ENCODE results near the gene TMEM125. TPM values are rescaled to one million over a fixed set of nuclear protein-coding genes. Genes with fewer than 3 reads are reported as not detected.

Gene TMEM125
- polyA plus RNA-seq, 1 of the 3 experiments (the other 2 are of a cell fraction) = not detected

DNA sequence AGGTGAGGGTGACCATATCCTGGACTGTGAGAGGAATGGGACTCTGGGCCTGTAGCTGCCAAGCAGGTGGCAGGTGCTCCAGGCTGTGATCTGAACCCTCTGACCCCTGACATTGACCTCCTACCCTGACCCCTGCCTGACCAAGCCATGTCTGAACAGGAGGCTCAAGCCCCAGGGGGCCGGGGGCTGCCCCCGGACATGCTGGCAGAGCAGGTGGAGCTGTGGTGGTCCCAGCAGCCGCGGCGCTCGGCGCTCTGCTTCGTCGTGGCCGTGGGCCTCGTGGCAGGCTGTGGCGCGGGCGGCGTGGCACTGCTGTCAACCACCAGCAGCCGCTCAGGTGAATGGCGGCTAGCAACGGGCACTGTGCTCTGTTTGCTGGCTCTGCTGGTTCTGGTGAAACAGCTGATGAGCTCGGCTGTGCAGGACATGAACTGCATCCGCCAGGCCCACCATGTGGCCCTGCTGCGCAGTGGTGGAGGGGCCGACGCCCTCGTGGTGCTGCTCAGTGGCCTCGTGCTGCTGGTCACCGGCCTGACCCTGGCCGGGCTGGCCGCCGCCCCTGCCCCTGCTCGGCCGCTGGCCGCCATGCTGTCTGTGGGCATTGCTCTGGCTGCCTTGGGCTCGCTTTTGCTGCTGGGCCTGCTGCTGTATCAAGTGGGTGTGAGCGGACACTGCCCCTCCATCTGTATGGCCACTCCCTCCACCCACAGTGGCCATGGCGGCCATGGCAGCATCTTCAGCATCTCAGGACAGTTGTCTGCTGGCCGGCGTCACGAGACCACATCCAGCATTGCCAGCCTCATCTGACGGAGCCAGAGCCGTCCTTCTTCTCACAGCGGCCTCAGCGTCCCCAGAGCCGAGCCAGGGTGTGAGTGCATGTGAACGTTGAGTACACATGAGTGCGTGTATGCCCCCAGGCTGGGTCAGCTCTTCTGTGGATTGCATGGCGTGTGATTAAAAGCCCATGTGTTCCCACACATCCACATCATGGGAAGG lies 3.1 kb downstream of the TMEM125 start:
- ChIA-PET POLR2A (no interaction called here), CTCF (no interaction called here)

More for the DNA sequence above, 3.1 kb downstream of the TMEM125 start:
- Histone ChIP-seq H3F3A (replicated peaks; ENCODE audit: insufficient read depth) (no peaks in the 10 kb centered on the region), H2AFZ (ENCODE audit: low read depth) (no peak overlapping the region), H3K9ac (no peak overlapping the region), H3K9me2 (no peaks in the 10 kb centered on the region), H3K4me3 (ENCODE audit: low read depth in 2 of 2, low read length in 1 of 2) (no peak overlapping the region), H3K27me3 (ENCODE audit: insufficient read depth) (peaks cover 11% of the 10 kb centered on the region; the same call in 1 of the 2 replicates), H4K20me1 (ENCODE audit: insufficient read depth) (no peaks in the 10 kb centered on the region), H3K27ac (ENCODE audit: low read depth in 2 of 2, low read length in 1 of 2) (no peak overlapping the region), H3K79me2 (ENCODE audit: insufficient read depth) (no peaks in the 10 kb centered on the region), H3K4me1 (ENCODE audit: control insufficient read depth in 1 of 2, insufficient read depth in 2 of 2, low read depth in 1 of 2, low read length in 1 of 2) (no peaks in the 10 kb centered on the region; a peak in 1 of 4 replicates), H3K36me3 (replicated peaks in 1 of 2; ENCODE audit: control insufficient read depth in 1 of 2, insufficient read depth in 2 of 2, low read length in 1 of 2) (no peaks in the 10 kb centered on the region), H3K9me3 (no peaks in the 10 kb centered on the region), H3K4me2 (no peak overlapping the region)
- 82% methylated on average over 18 of the region's 46 CpGs for WGBS (ENCODE audit: low lambda C conversion rate)
- no peak for DNase-seq
- TF ChIP-seq RXRA (IDR thresholded peaks at IDR 0.05; ENCODE audit: borderline replicate concordance, low read depth) = no peak
- TF ChIP-seq SIN3A (IDR thresholded peaks at IDR 0.05; ENCODE audit: borderline replicate concordance, low read depth, low read length) = no peak
- TF ChIP-seq JUND (IDR thresholded peaks at IDR 0.05) = no peak
- TF ChIP-seq GATA2 (CRISPR knock-in tag; IDR thresholded peaks at IDR 0.05) = no peak
- no peak for TF ChIP-seq FOXJ3 (CRISPR knock-in tag; IDR thresholded peaks at IDR 0.05)
- TF ChIP-seq, protein P1, sequence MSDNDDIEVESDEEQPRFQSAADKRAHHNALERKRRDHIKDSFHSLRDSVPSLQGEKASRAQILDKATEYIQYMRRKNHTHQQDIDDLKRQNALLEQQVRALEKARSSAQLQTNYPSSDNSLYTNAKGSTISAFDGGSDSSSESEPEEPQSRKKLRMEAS (IDR thresholded peaks at IDR 0.05; ENCODE audit: low read depth) = no peak
- TF ChIP-seq, protein P2, sequence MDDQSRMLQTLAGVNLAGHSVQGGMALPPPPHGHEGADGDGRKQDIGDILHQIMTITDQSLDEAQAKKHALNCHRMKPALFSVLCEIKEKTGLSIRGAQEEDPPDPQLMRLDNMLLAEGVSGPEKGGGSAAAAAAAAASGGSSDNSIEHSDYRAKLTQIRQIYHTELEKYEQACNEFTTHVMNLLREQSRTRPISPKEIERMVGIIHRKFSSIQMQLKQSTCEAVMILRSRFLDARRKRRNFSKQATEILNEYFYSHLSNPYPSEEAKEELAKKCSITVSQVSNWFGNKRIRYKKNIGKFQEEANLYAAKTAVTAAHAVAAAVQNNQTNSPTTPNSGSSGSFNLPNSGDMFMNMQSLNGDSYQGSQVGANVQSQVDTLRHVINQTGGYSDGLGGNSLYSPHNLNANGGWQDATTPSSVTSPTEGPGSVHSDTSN (IDR thresholded peaks at IDR 0.05) = no peak
- no peak for TF ChIP-seq ELF1 (IDR thresholded peaks at IDR 0.05)
- no peak for TF ChIP-seq MXI1 (IDR thresholded peaks at IDR 0.05; ENCODE audit: low read depth, low read length)
- TF ChIP-seq, protein P3, sequence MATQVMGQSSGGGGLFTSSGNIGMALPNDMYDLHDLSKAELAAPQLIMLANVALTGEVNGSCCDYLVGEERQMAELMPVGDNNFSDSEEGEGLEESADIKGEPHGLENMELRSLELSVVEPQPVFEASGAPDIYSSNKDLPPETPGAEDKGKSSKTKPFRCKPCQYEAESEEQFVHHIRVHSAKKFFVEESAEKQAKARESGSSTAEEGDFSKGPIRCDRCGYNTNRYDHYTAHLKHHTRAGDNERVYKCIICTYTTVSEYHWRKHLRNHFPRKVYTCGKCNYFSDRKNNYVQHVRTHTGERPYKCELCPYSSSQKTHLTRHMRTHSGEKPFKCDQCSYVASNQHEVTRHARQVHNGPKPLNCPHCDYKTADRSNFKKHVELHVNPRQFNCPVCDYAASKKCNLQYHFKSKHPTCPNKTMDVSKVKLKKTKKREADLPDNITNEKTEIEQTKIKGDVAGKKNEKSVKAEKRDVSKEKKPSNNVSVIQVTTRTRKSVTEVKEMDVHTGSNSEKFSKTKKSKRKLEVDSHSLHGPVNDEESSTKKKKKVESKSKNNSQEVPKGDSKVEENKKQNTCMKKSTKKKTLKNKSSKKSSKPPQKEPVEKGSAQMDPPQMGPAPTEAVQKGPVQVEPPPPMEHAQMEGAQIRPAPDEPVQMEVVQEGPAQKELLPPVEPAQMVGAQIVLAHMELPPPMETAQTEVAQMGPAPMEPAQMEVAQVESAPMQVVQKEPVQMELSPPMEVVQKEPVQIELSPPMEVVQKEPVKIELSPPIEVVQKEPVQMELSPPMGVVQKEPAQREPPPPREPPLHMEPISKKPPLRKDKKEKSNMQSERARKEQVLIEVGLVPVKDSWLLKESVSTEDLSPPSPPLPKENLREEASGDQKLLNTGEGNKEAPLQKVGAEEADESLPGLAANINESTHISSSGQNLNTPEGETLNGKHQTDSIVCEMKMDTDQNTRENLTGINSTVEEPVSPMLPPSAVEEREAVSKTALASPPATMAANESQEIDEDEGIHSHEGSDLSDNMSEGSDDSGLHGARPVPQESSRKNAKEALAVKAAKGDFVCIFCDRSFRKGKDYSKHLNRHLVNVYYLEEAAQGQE (IDR thresholded peaks at IDR 0.05; ENCODE audit: low read depth, low read length) = no peak
- no peak for TF ChIP-seq TEAD4 (IDR thresholded peaks at IDR 0.05; ENCODE audit: borderline replicate concordance, insufficient read depth)
- no peak for TF ChIP-seq RAD21 (IDR thresholded peaks at IDR 0.05; ENCODE audit: low read length)
- TF ChIP-seq FOSL2 (IDR thresholded peaks at IDR 0.05; ENCODE audit: borderline replicate concordance, low read depth) = no peak
- no peak for TF ChIP-seq NRF1 (IDR thresholded peaks at IDR 0.05; ENCODE audit: low read depth, low read length)
- TF ChIP-seq, protein P4, sequence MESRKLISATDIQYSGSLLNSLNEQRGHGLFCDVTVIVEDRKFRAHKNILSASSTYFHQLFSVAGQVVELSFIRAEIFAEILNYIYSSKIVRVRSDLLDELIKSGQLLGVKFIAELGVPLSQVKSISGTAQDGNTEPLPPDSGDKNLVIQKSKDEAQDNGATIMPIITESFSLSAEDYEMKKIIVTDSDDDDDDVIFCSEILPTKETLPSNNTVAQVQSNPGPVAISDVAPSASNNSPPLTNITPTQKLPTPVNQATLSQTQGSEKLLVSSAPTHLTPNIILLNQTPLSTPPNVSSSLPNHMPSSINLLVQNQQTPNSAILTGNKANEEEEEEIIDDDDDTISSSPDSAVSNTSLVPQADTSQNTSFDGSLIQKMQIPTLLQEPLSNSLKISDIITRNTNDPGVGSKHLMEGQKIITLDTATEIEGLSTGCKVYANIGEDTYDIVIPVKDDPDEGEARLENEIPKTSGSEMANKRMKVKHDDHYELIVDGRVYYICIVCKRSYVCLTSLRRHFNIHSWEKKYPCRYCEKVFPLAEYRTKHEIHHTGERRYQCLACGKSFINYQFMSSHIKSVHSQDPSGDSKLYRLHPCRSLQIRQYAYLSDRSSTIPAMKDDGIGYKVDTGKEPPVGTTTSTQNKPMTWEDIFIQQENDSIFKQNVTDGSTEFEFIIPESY (IDR thresholded peaks at IDR 0.05; ENCODE audit: borderline replicate concordance, low read depth) = no peak
- TF ChIP-seq RFX5 (IDR thresholded peaks at IDR 0.05; ENCODE audit: low read length) = no peak

Data from SK-N-SH (cell line).